Measurements from ENCODE around the gene GRIP2.

- no peak for TF ChIP-seq CTCF (IDR thresholded peaks at IDR 0.05; ENCODE audit: insufficient read depth, low read length, poor library complexity, severe bottlenecking)
- no peak for TF ChIP-seq EZH2phosphoT487 (conservative IDR thresholded peaks at IDR 0.05; ENCODE audit: low read length)
Measured at GRCh38 chr3:14563946-14564539, 23.9 kb upstream of the GRIP2 start.

Data from SU-DHL-6 (cell line).